ENCODE data around the gene MAST4. TPM values are rescaled to one million over a fixed set of nuclear protein-coding genes. Genes with fewer than 3 reads are reported as not detected.

MAST4 gene
- total RNA-seq, 1 experiment from 2014 or later, result 26.5 TPM

- H3K4me1 Mint-ChIP-seq (ENCODE audit: insufficient read depth, unreplicated experiment), result no peaks in the 10 kb centered on the region
- CTCF ChIA-PET, result no interaction called here
These were observed 313.2 kb downstream of the MAST4 start for GRCh38 chr5:66909364-66909763.

GRCh38 chr5:66912787-66913186 is 316.6 kb downstream of the MAST4 start:
- no peak for TF ChIP-seq CTCF (IDR thresholded peaks at IDR 0.05; ENCODE audit: unreplicated experiment)

More at GRCh38 chr5:66909364-66909763, 313.2 kb downstream of the MAST4 start:
- no TSS peak for BruUV-seq (replicated peaks)
- POLR2A ChIA-PET, result interaction anchor here (0.7 kb wide), 1 partner anchor 16 kb away, joined by 3 read pairs; no protein-coding TSS in a partner anchor
- intact Hi-C loops (cut with micrococcal nuclease), result no loop called here
- no peaks in the 10 kb centered on the region for H3K36me3 Mint-ChIP-seq (ENCODE audit: insufficient read depth, unreplicated experiment)
- no peak overlapping the region for H3K27ac Mint-ChIP-seq (ENCODE audit: low read depth, unreplicated experiment)
- H3K27me3 Mint-ChIP-seq (ENCODE audit: insufficient read depth, unreplicated experiment), result no peaks in the 10 kb centered on the region
- H3K4me3 Mint-ChIP-seq (ENCODE audit: unreplicated experiment), result no peak overlapping the region
- no peak for DNase-seq (ENCODE audit: unreplicated experiment)
- no peak for TF ChIP-seq CTCF (IDR thresholded peaks at IDR 0.05; ENCODE audit: unreplicated experiment)
- no peaks in the 10 kb centered on the region for H3K9me3 Mint-ChIP-seq (ENCODE audit: unreplicated experiment)

GRCh38 chr5:66915531-66915930 is 319.3 kb downstream of the MAST4 start:
- CTCF ChIA-PET, result interaction anchor here (1.2 kb wide), 1 partner anchor 19 kb away, joined by 3 read pairs; no protein-coding TSS in a partner anchor

More at GRCh38 chr5:66912787-66913186, 316.6 kb downstream of the MAST4 start:
- H3K4me1 Mint-ChIP-seq (ENCODE audit: insufficient read depth, unreplicated experiment), result no peaks in the 10 kb centered on the region
- H3K4me3 Mint-ChIP-seq (ENCODE audit: unreplicated experiment), result no peak overlapping the region
- DNase-seq (ENCODE audit: unreplicated experiment), result no peak
- H3K36me3 Mint-ChIP-seq (ENCODE audit: insufficient read depth, unreplicated experiment), result peaks cover 5% of the 10 kb centered on the region
- H3K9me3 Mint-ChIP-seq (ENCODE audit: unreplicated experiment), result no peaks in the 10 kb centered on the region
- intact Hi-C loops (cut with micrococcal nuclease), result no loop called here
- no peaks in the 10 kb centered on the region for H3K27me3 Mint-ChIP-seq (ENCODE audit: insufficient read depth, unreplicated experiment)
- BruUV-seq (replicated peaks), result no TSS peak
- H3K27ac Mint-ChIP-seq (ENCODE audit: low read depth, unreplicated experiment), result no peak overlapping the region
- ChIA-PET CTCF (no interaction called here), POLR2A (no interaction called here)

GRCh38 chr5:66922881-66923280 is 326.7 kb downstream of the MAST4 start:
- CTCF ChIA-PET, result interaction anchor here (0.7 kb wide), 1 partner anchor 108 kb away, joined by 3 read pairs; no protein-coding TSS in a partner anchor

More at GRCh38 chr5:66915531-66915930, 319.3 kb downstream of the MAST4 start:
- BruUV-seq (replicated peaks), result no TSS peak
- Mint-ChIP-seq H3K4me1 (ENCODE audit: insufficient read depth, unreplicated experiment) (no peaks in the 10 kb centered on the region), H3K27ac (ENCODE audit: low read depth, unreplicated experiment) (no peak overlapping the region), H3K36me3 (ENCODE audit: insufficient read depth, unreplicated experiment) (peaks cover 5% of the 10 kb centered on the region), H3K4me3 (ENCODE audit: unreplicated experiment) (no peak overlapping the region), H3K27me3 (ENCODE audit: insufficient read depth, unreplicated experiment) (no peaks in the 10 kb centered on the region), H3K9me3 (ENCODE audit: unreplicated experiment) (no peaks in the 10 kb centered on the region)
- TF ChIP-seq CTCF (IDR thresholded peaks at IDR 0.05; ENCODE audit: unreplicated experiment), result no peak
- intact Hi-C loops (cut with micrococcal nuclease), result no loop called here
- POLR2A ChIA-PET, result interaction anchor here (0.7 kb wide), 1 partner anchor 926 kb away, joined by 7 read pairs; no protein-coding TSS in a partner anchor
- no peak for DNase-seq (ENCODE audit: unreplicated experiment)

More at GRCh38 chr5:66922881-66923280, 326.7 kb downstream of the MAST4 start:
- BruUV-seq (replicated peaks), result no TSS peak
- intact Hi-C loops (cut with micrococcal nuclease), result no loop called here
- Mint-ChIP-seq H3K4me1 (ENCODE audit: insufficient read depth, unreplicated experiment) (no peaks in the 10 kb centered on the region), H3K27ac (ENCODE audit: low read depth, unreplicated experiment) (no peak overlapping the region), H3K9me3 (ENCODE audit: unreplicated experiment) (no peaks in the 10 kb centered on the region), H3K36me3 (ENCODE audit: insufficient read depth, unreplicated experiment) (no peaks in the 10 kb centered on the region), H3K27me3 (ENCODE audit: insufficient read depth, unreplicated experiment) (no peaks in the 10 kb centered on the region), H3K4me3 (ENCODE audit: unreplicated experiment) (no peak overlapping the region)
- no peak for DNase-seq (ENCODE audit: unreplicated experiment)
- no peak for TF ChIP-seq CTCF (IDR thresholded peaks at IDR 0.05; ENCODE audit: unreplicated experiment)
- POLR2A ChIA-PET, result no interaction called here
